Effector memory CD8-positive, alpha-beta T cell (primary cell): ENCODE measurements around the gene PRKCE.

Experiments
- ATAC-seq: fragments of 150-1000 bp; cut with Tn5 transposase; replicated peaks from 2 replicates; pipeline ENCODE4 v1.10.0; 2021; ENCODE audit warnings: mild to moderate bottlenecking, moderate library complexity
- DNase-seq, 3 experiments: peaks; one replicate each; pipeline ENCODE4 v3.0.0; 2021
- H3K27ac Mint-ChIP-seq, 2 donors: one replicate each; pipeline ENCODE4 v1.8.0; 2022; ENCODE audit warnings: mild to moderate bottlenecking in 2 of 2, mixed read lengths in 2 of 2, moderate library complexity in 2 of 2
- H3K27me3 Mint-ChIP-seq, 2 donors: one replicate each; pipeline ENCODE4 v1.8.0; 2022; ENCODE audit warnings: mixed read lengths in 2 of 2
- H3K36me3 Mint-ChIP-seq: one replicate; pipeline ENCODE4 v1.8.0; 2022; ENCODE audit warnings: mild to moderate bottlenecking, moderate library complexity, mixed read lengths; ENCODE audit not compliant: insufficient read depth
- H3K4me1 Mint-ChIP-seq, 2 donors: one replicate each; pipeline ENCODE4 v1.8.0; 2022; ENCODE audit warnings: low read depth in 2 of 2, mixed read lengths in 2 of 2
- H3K4me3 Mint-ChIP-seq, 2 donors: one replicate each; pipeline ENCODE4 v1.8.0; 2022; ENCODE audit warnings: mild to moderate bottlenecking in 2 of 2, mixed read lengths in 2 of 2, moderate library complexity in 2 of 2
- H3K9me3 Mint-ChIP-seq, 2 donors: one replicate each; pipeline ENCODE4 v1.8.0; 2022; ENCODE audit warnings: mixed read lengths in 2 of 2

Gene PRKCE

GRCh38 chr2:45734952-45735351 is 83.5 kb downstream of the PRKCE start:
- DNase-seq (no peak), ATAC-seq (no peak)
- Mint-ChIP-seq H3K27me3 (no peaks in the 10 kb centered on the region), H3K36me3 (peaks cover 2% of the 10 kb centered on the region), H3K27ac (no peak overlapping the region), H3K4me3 (no peak overlapping the region), H3K9me3 (no peaks in the 10 kb centered on the region), H3K4me1 (peaks cover 7 to 12% of the 10 kb centered on the region in 2 donors)

DNA sequence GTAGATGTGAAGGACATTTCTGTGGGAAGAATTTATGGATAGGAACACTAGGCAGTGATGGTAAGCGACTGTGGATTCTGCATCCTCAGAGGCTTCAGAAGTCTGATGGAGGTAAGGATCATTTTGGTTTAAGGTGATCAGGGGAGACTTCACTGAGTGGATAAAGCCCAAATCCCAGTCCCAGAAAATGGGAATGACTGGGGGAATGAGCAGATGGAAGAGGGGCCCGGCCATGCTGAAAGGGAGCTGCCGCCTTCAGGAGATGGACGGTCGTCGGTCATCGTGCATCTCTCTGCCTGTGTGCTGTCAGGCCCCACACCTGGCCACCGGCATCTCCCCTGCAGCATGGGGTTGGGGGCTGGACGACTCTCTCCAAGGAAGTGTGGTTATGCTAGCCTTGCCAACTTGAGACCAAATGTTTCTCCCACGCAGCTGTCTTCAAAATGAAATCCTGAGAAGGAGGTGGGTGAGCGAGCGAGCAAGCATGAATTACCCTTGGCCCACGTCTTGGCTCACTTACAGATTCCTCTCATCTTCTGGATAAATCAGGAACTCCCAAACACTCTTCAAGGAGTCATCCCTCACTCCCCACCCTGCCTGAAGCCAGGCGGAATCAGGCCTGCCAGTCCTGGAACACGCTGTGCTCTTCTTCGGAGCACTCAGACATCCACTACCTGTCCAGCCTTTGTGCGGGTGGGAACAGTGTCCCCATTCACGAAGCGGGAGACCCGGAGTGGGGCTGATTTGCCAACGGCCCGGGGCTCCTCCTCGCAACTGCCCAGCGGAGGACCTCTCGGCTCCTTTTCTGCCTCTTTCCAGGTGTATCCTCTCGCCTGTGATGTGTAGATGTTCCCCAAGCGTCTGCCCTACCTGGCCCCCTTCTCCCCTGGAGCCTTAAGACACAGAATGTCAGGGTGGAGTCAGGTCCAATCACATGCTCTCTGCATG is 85.6 kb downstream of the PRKCE start:
- Mint-ChIP-seq H3K27me3 (no peaks in the 10 kb centered on the region), H3K4me1 (peaks cover 12% of the 10 kb centered on the region in 2 donors), H3K9me3 (no peaks in the 10 kb centered on the region), H3K36me3 (peaks cover 2% of the 10 kb centered on the region), H3K4me3 (no peak overlapping the region), H3K27ac (no peak overlapping the region)
- DNase-seq (no peak), ATAC-seq (no peak)

DNA sequence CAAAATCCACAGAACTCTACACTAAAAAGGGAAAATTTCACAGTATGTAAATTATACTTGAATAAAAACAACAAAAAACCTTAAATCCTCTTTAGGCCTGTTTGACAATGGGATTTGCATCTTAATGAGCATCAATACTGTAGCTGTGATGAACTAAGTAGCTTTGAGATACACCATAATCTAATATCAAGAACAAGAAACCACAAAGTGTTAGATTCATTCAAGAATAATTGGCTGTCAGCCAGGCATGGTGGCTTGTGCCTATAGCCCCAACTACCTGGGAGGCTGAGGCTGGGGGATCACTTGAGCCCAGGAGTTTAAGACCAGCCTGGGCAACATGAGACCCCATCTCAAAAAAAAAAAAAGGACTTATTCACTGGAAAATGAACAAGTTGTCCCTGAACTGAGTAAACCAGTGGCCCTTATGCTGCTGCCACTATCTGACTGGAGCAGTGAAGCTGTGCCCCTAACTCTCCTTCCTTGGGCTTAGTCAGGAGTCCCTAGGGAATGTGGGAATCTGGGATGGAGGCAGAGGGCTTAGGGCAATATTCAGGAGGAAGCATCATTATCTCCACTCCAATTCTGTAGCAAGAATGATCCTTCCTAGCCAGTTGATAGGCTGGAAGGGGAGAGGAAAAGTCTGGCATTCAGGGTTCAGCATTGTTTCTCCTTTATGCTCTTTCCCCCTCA is 88.5 kb downstream of the PRKCE start:
- DNase-seq (no peak), ATAC-seq (no peak)
- Mint-ChIP-seq H3K36me3 (no peaks in the 10 kb centered on the region), H3K27ac (no peak overlapping the region), H3K4me3 (no peak overlapping the region), H3K4me1 (peaks cover 10 to 12% of the 10 kb centered on the region in 2 donors), H3K27me3 (no peaks in the 10 kb centered on the region), H3K9me3 (no peaks in the 10 kb centered on the region)

- Mint-ChIP-seq H3K4me3 (no peak overlapping the region), H3K27ac (no peak overlapping the region)
Measured at GRCh38 chr2:45741161-45741850, 89.8 kb downstream of the PRKCE start.

DNA sequence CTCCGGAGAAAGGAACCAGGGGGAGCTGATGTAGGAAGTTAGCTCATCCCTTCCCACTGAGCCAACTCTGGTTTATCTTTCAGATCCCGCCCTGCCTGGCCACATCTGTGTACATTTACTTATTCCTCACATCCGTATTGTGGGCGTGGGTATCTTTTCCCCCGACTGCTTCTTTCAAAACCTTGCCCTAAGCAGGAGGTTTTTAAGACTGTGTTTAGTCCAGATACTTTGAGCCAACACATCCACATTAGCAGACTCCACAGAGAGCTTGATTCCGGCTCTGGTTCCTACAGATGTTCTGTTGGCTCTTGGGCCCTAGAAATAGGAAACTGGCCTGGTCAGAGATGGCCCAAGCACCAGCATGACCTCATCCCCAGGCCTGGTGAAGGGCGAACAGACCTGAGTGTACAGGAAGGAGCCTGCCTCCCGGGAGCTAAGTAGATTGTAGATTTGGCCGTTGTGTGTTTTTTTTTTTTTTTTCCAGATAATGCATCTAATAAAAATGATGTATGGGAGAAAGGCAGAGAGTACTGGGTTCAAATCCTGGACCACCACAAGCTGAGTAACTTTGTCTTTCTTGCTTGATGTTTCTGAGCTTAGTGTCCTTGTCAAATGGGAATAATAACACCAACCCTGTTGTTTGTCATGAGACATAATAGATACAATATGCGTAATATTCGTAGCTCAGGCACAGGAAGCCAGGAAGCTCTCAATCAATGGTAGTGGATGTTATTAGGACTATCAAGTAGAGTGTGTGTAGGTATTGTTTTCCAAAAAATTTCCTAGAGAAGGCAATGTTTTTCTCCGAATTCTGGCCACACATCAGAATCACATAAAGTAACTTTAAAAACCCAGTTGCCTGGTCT is 92.3 kb downstream of the PRKCE start:
- Mint-ChIP-seq H3K9me3 (peaks cover 0 to 9% of the 10 kb centered on the region in 2 donors), H3K27me3 (no peaks in the 10 kb centered on the region), H3K36me3 (no peaks in the 10 kb centered on the region), H3K4me3 (no peak overlapping the region), H3K27ac (peak overlapping the region in 1 of 2 donors; percentile 18), H3K4me1 (peaks cover 9 to 10% of the 10 kb centered on the region in 2 donors)
- no peak for ATAC-seq
- no peak for DNase-seq

More at GRCh38 chr2:45741161-45741850, 89.8 kb downstream of the PRKCE start:
- H3K4me1 Mint-ChIP-seq, result peaks cover 4 to 12% of the 10 kb centered on the region in 2 donors
- no peaks in the 10 kb centered on the region for H3K9me3 Mint-ChIP-seq
- H3K36me3 Mint-ChIP-seq, result no peaks in the 10 kb centered on the region
- DNase-seq (no peak), ATAC-seq (no peak)
- no peaks in the 10 kb centered on the region for H3K27me3 Mint-ChIP-seq

- DNase-seq (no peak), ATAC-seq (no peak)
- Mint-ChIP-seq H3K36me3 (no peaks in the 10 kb centered on the region), H3K4me3 (no peak overlapping the region), H3K9me3 (peaks cover 0 to 9% of the 10 kb centered on the region in 2 donors), H3K27me3 (no peaks in the 10 kb centered on the region), H3K4me1 (peaks cover 11 to 14% of the 10 kb centered on the region in 2 donors), H3K27ac (no peak overlapping the region)
Measured at GRCh38 chr2:45745231-45745630, 93.8 kb downstream of the PRKCE start.

DNA sequence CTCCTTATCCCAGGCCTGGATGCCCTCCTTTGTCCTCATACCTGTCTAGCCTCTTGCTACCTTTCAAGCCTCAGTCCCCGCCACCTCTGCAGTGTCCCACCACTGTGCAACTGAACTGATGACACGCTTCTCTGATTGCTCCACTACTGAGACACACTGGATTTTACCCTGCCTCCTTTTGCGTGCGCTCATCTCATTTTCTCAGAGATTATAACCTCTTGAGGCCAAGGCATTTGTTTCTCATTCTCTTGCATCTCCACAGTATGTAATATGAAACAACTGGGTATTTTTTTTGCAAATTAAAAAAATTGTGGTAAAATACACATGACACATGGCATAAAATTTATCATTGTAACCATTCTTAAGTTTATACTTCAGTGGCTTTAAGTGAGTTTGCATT is 95.4 kb downstream of the PRKCE start:
- DNase-seq (no peak), ATAC-seq (no peak)
- Mint-ChIP-seq H3K9me3 (peaks cover 0 to 9% of the 10 kb centered on the region in 2 donors), H3K4me3 (no peak overlapping the region), H3K27me3 (no peaks in the 10 kb centered on the region), H3K36me3 (no peaks in the 10 kb centered on the region), H3K27ac (peak overlapping the region in 1 of 2 donors; percentile 10), H3K4me1 (peaks cover 13 to 17% of the 10 kb centered on the region in 2 donors)

DNA sequence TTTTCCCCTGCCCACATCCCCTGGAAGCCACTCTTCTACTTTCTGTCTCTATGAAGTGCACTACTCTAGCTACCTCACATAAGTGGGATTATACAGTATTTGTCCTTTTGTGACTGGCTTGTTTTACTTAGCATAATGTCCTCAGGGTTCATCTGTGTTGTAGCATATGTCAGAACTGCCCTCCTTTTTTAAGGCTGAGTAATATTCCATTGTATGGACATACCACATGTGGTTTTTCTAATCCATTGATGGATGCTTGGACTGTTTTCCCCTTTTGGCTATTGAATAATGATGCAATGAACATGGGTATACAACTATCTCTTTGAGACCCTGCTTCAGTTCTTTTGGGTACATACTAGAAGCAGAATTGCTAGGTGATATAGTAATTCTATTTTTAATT is 95.9 kb downstream of the PRKCE start:
- Mint-ChIP-seq H3K9me3 (peaks cover 0 to 9% of the 10 kb centered on the region in 2 donors), H3K4me3 (no peak overlapping the region), H3K4me1 (peaks cover 13 to 17% of the 10 kb centered on the region in 2 donors), H3K27me3 (no peaks in the 10 kb centered on the region), H3K36me3 (no peaks in the 10 kb centered on the region), H3K27ac (peak overlapping the region in 1 of 2 donors; percentile 10)
- no peak for DNase-seq
- ATAC-seq, result no peak

DNA sequence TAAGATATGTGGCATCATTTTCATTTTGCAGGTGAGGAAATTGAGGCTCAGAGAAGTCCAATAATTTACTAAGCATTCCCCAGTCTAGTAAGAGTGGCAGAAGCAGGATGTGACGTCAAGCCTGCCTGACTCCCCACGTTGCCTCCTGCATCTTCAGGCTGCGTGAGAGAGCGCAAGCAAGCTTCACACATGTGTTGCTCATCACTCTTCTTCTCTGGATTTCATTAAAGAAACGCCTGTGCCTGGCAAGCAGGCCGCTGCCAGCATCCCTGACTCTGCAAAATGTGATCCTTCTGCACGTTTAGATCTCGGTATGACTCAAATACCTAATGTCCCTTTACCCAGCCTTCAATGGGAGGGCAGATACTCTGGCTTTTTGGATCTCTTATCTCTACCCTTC is 96.8 kb downstream of the PRKCE start:
- Mint-ChIP-seq H3K27ac (no peak overlapping the region), H3K4me3 (no peak overlapping the region), H3K27me3 (no peaks in the 10 kb centered on the region), H3K9me3 (peaks cover 0 to 9% of the 10 kb centered on the region in 2 donors), H3K4me1 (peaks cover 17% of the 10 kb centered on the region in 2 donors), H3K36me3 (no peaks in the 10 kb centered on the region)
- no peak for DNase-seq
- no peak for ATAC-seq

DNA sequence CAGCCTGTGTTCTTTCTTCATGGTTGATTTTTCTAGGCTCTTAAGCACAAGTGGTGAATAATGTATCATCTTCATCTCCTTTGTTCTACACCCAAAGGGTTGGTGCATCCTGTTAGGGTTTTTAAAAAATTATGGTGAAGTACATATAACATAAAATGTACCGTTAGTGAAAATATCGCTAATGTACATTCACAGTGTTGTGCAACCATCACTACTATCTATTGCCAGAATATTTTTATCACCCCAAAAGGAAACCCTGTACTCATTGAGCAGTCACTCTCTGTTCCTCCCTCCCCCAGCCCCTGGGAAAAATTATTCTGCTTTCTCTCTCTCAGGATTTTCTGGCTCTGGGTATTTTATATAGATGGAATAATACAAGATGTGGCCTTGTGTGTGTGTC is 98.5 kb downstream of the PRKCE start:
- Mint-ChIP-seq H3K36me3 (no peaks in the 10 kb centered on the region), H3K9me3 (peaks cover 0 to 9% of the 10 kb centered on the region in 2 donors), H3K4me3 (no peak overlapping the region), H3K27me3 (no peaks in the 10 kb centered on the region), H3K4me1 (peaks cover 18 to 22% of the 10 kb centered on the region in 2 donors), H3K27ac (no peak overlapping the region)
- no peak for ATAC-seq
- DNase-seq, result no peak

- DNase-seq, result no peak
- no peak for ATAC-seq
- H3K4me3 Mint-ChIP-seq, result no peak overlapping the region
- no peaks in the 10 kb centered on the region for H3K36me3 Mint-ChIP-seq
- H3K27ac Mint-ChIP-seq, result no peak overlapping the region
- no peaks in the 10 kb centered on the region for H3K27me3 Mint-ChIP-seq
- peaks cover 18 to 22% of the 10 kb centered on the region in 2 donors for H3K4me1 Mint-ChIP-seq
- H3K9me3 Mint-ChIP-seq, result peaks cover 0 to 9% of the 10 kb centered on the region in 2 donors
Measured at GRCh38 chr2:45750484-45750883, 99.0 kb downstream of the PRKCE start.

DNA sequence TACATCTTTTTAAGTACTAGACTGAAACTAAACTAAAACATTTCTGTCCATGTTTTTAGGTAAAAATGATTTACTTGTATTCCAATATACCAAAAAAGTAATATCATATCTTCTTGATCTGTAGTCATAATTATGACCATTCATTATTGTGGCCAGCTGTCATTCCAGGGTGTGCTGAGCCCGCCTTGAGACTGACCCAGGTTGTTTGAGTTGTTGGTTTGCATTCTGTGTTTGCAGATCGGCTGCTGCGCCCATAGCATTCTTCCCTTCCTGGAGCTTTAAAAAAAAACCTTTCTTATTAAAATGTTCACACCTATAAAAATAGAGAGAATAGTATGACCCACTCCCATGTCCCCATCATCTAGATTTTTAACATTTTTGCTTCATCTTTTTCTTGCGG is 101.9 kb downstream of the PRKCE start:
- Mint-ChIP-seq H3K4me1 (peaks cover 15 to 21% of the 10 kb centered on the region in 2 donors), H3K36me3 (no peaks in the 10 kb centered on the region), H3K27ac (peak overlapping the region in 1 of 2 donors; percentile 45), H3K4me3 (no peak overlapping the region), H3K9me3 (no peaks in the 10 kb centered on the region), H3K27me3 (no peaks in the 10 kb centered on the region)
- DNase-seq, result no peak
- no peak for ATAC-seq
